Stimulated activated CD4-positive, alpha-beta T cell treated with anti-CD3 and anti-CD28 coated beads, TNF-alpha, amount 100 ng/mL, for 4 hours (primary cell): ENCODE measurements around the gene SNX9.

Source experiments
- DNase-seq, 3 experiments: peaks; one replicate each; pipeline ENCODE4 v3.0.0-alpha.2; 2020; ENCODE audit warnings: low read depth in 3 of 3

SNX9 gene

DNA sequence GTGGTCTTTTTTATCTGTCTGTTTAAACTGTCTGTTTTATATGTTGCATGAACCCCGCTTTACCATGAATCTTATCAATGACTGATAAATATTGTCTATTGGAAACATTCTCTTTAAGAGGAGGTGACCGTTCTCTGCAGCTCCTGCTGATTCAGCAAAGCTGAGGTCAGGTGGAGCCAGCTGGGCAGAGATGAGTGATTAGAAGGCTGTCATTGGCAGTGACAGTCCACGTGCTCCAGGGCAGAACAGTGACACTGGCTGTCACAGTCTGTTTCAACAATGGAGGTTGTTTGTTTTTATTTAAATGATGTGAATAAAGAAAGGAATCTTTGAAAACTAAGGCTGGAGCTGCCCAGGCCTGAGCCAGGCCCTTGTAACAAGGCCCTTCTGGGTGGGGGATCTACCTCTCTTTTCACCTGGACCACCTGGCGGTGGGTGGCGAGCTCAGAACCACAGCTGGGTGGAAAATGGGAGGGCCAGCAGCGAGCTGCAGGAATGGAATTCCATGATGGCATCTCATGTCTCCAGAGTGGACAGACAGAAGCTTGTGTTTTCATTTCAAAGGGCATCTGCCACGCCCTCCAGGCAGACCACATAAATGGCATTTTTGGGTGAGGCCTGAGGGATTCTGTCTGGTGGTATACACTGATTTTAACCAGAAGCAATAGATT, 171.2 kb downstream of the SNX9 start:
- no peak for DNase-seq
